Stomach (tissue), 9 donors: ENCODE data around the gene STX4. TPM values are rescaled to one million over a fixed set of nuclear protein-coding genes. Genes with fewer than 3 reads are reported as not detected.

ENCODE experiments used
- DNase-seq, 2 donors: peaks; one replicate each; pipeline versions ENCODE4 v3.0.0 to v3.0.0-alpha.2; 2013 to 2019
- H3K27ac ChIP-seq, 5 donors: fragments of 200-600 bp in 4 of 5; sonication (generic) in 4 of 5; one replicate each; pipeline ENCODE4 v1.5.1; 2013 to 2019; ENCODE audit warnings: mild to moderate bottlenecking in 1 of 5, moderate library complexity in 1 of 5
- H3K27me3 ChIP-seq, 3 donors: fragments of 200-600 bp; sonication (generic); one replicate each; pipeline ENCODE4 v1.5.1; 2017 to 2019; ENCODE audit warnings: mixed run types in 1 of 3
- H3K36me3 ChIP-seq, 4 donors: fragments of 200-600 bp; sonication (generic); 1 replicate in 3 of 4; 2 replicates in 1 of 4; pipeline ENCODE4 v1.5.1; 2016 to 2019
- H3K4me1 ChIP-seq, 4 donors: fragments of 200-600 bp; sonication (generic); one replicate each; pipeline ENCODE4 v1.5.1; 2016 to 2019
- H3K4me3 ChIP-seq, 4 donors: fragments of 200-600 bp; sonication (generic) in 3 of 4; one replicate each; pipeline ENCODE4 v1.5.1; 2016 to 2019; ENCODE audit warnings: mild to moderate bottlenecking in 1 of 4
- H3K9me3 ChIP-seq, 4 donors: fragments of 200-600 bp; sonication (generic); one replicate each; pipeline ENCODE4 v1.5.1; 2016 to 2019
- EP300 ChIP-seq: sonication (generic); formaldehyde crosslinking; IDR thresholded peaks from one replicate; pipeline ENCODE4 v1.6.1; 2017; ENCODE audit warnings: antibody characterized with exemption
- POLR2A ChIP-seq, 4 donors: fragments of 450-650 bp; IDR thresholded peaks; one replicate each; pipeline ENCODE4 v1.6.1; 2016; ENCODE audit warnings: antibody characterized with exemption in 4 of 4, control low read depth in 2 of 4, mild to moderate bottlenecking in 1 of 4, moderate library complexity in 1 of 4
- POLR2AphosphoS5 ChIP-seq, 3 donors: sonication (generic); formaldehyde crosslinking; IDR thresholded peaks; one replicate each; pipeline ENCODE4 v1.6.1; 2016; ENCODE audit warnings: antibody characterized with exemption in 3 of 3
- WGBS, 5 donors: extraction: QIAGEN DNeasy Blood & Tissue Kit in 3 of 5; methylation state at CpG; one replicate each; pipeline versions ENCODE4 v1.1.5 to v1.1.7; 2013 to 2018; 5-methylcytosine and 5-hydroxymethylcytosine counted together
- intact Hi-C: fragments of 100-400 bp; cut with DNase I; formaldehyde crosslinking; loops from one replicate; pipeline ENCODE4 v1.15.1; 2023; ENCODE audit warnings: low total_unique reads
- polyA plus RNA-seq, 3 donors: library from polyadenylated mRNA; stranded (reverse); fragments of 200-250 nt; gene quantifications; one replicate each; pipeline ENCODE4 v1.2.3, GENCODE V29; 2013
- total RNA-seq, 5 donors: library from RNA; depleted of rRNA; stranded (reverse); fragments of >200 nt; gene quantifications; one replicate each; pipeline versions ENCODE4 v1.1.0 to v1.2.3, GENCODE V29; 2014 to 2016
- TF ChIP-seq, protein P1 (sequence below), 7 experiments: fragments of 450-650 bp in 4 of 7; fragments of 200-600 bp in 3 of 7; sonication (generic) in 3 of 7; IDR thresholded peaks; one replicate each; pipeline ENCODE4 v1.5.1; 2016 to 2019; ENCODE audit warnings: antibody characterized with exemption in 7 of 7, control low read depth in 2 of 7, mild to moderate bottlenecking in 1 of 7
- donor health status: healthy with polysubstance abuse.
- donor health status: Bipolar disorder and iron deficiency.
- donor health status: healthy.

Gene STX4
- total and polyA plus RNA-seq, 8 donors, result 13.8 to 254 (median 60.2) TPM

DNA sequence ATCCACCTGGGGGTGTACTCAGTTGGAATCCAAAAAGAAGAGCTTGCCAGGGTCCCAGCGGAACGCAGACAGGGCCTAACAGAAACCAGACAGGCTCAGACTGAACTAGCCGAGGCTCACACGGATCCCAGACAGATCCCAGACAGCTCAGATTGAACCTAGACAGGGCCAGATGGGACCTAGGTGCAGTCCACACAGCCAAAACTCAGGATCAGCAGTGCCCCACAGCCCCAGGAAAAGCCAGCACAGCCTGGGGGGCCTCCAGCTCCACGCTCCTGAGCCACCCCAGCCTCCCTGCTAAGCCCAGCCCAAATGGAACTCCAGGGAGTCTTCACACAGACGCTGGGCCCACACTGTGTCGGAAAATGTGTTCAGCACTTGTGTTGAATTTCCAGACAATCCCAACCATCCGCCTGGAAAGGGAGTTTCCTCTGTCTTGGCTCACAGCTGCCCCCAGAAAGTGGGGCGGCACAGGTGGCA lies 30.5 kb upstream of the STX4 start:
- TF ChIP-seq POLR2A (IDR thresholded peaks at IDR 0.05) (no peak), POLR2AphosphoS5 (IDR thresholded peaks at IDR 0.05) (no peak)
- H3K36me3 ChIP-seq, result no peaks in the 10 kb centered on the region
- no peak overlapping the region for H3K27ac ChIP-seq
- H3K9me3 ChIP-seq, result no peaks in the 10 kb centered on the region
- H3K27me3 ChIP-seq, result peaks cover 0 to 47% (median 8%) of the 10 kb centered on the region in 3 donors
- 78 to 89% (median 84%) methylated on average over 6 to 9 of the region's 9 CpGs for WGBS, 5 donors
- peaks cover 0 to under 1% (median under 1%) of the 10 kb centered on the region in 4 donors for H3K4me1 ChIP-seq
- no peak overlapping the region for H3K4me3 ChIP-seq
- no peak for DNase-seq
- intact Hi-C loops, result no loop called here

- Histone ChIP-seq H3K27ac (no peak overlapping the region), H3K9me3 (no peaks in the 10 kb centered on the region), H3K36me3 (no peaks in the 10 kb centered on the region), H3K4me3 (no peak overlapping the region), H3K27me3 (peaks cover 0 to 55% (median 16%) of the 10 kb centered on the region in 3 donors), H3K4me1 (no peaks in the 10 kb centered on the region)
- TF ChIP-seq EP300 (no peak), POLR2AphosphoS5 (IDR thresholded peaks at IDR 0.05) (no peak), POLR2A (IDR thresholded peaks at IDR 0.05) (no peak)
- TF ChIP-seq, protein P1, sequence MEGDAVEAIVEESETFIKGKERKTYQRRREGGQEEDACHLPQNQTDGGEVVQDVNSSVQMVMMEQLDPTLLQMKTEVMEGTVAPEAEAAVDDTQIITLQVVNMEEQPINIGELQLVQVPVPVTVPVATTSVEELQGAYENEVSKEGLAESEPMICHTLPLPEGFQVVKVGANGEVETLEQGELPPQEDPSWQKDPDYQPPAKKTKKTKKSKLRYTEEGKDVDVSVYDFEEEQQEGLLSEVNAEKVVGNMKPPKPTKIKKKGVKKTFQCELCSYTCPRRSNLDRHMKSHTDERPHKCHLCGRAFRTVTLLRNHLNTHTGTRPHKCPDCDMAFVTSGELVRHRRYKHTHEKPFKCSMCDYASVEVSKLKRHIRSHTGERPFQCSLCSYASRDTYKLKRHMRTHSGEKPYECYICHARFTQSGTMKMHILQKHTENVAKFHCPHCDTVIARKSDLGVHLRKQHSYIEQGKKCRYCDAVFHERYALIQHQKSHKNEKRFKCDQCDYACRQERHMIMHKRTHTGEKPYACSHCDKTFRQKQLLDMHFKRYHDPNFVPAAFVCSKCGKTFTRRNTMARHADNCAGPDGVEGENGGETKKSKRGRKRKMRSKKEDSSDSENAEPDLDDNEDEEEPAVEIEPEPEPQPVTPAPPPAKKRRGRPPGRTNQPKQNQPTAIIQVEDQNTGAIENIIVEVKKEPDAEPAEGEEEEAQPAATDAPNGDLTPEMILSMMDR (IDR thresholded peaks at IDR 0.05), result no peak
- intact Hi-C loops, result no loop called here
- no peak for DNase-seq
- 73 to 85% (median 76%) methylated on average over 6 of the region's 6 CpGs for WGBS, 5 donors
These were observed 29.6 kb upstream of the STX4 start for GRCh38 chr16:31003744-31004143.

GRCh38 chr16:31004658-31005057 lies 28.7 kb upstream of the STX4 start:
- no peaks in the 10 kb centered on the region for H3K9me3 ChIP-seq
- H3K36me3 ChIP-seq, result no peaks in the 10 kb centered on the region
- intact Hi-C loops, result no loop called here
- TF ChIP-seq POLR2A (IDR thresholded peaks at IDR 0.05) (no peak), EP300 (no peak), POLR2AphosphoS5 (IDR thresholded peaks at IDR 0.05) (no peak)
- TF ChIP-seq, protein P1 (IDR thresholded peaks at IDR 0.05), result no peak
- no peak overlapping the region for H3K27ac ChIP-seq
- no peak overlapping the region for H3K4me3 ChIP-seq
- WGBS, 5 donors, result 62 to 78% (median 70%) methylated on average over 2 of the region's 2 CpGs
- DNase-seq, result no peak
- no peaks in the 10 kb centered on the region for H3K4me1 ChIP-seq
- H3K27me3 ChIP-seq, result peaks cover 0 to 65% (median 26%) of the 10 kb centered on the region in 3 donors

DNA sequence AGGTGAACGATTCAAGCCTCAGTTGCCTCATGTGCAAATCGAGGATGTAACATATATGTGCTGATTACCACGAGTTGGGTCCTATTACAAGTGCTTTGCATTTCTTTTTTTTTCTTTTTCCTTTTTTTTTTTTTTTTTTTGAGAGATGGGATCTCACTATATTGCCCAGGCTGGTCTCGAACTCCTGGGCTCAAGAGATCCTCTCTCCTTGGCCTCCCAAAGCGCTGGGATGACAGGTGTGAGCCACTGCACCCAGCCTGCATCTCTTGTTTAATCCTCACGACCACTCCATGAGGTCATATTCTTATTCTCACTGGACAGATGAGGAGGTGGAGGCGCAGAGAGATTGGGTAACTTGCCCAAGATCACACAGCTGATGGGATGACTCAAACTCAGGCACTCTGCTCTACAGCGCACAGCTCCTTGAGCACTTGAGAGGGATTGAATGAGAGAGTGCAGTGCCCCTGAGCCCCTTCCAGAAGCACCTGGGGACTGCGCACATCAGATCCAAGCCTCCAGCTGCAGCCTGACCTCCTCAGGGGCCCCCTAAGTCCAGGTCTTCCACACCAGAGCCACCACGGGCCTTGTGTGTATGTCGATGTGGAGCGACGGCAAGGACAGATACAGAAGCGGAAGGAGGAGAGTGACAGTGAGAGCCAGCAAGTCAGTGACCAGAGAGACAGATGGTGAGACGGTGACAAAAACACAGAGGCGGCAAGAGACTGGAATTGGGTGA lies 27.8 kb upstream of the STX4 start:
- Histone ChIP-seq H3K27me3 (peaks cover 0 to 73% (median 34%) of the 10 kb centered on the region in 3 donors), H3K4me1 (peaks cover 0 to 4% (median under 1%) of the 10 kb centered on the region in 4 donors), H3K9me3 (no peaks in the 10 kb centered on the region), H3K4me3 (no peak overlapping the region), H3K27ac (no peak overlapping the region), H3K36me3 (no peaks in the 10 kb centered on the region)
- intact Hi-C loops, result no loop called here
- 59 to 70% (median 66%) methylated on average over 15 to 16 of the region's 16 CpGs for WGBS, 5 donors
- DNase-seq, result no peak
- TF ChIP-seq, protein P1 (IDR thresholded peaks at IDR 0.05), result no peak
- no peak for TF ChIP-seq POLR2A (IDR thresholded peaks at IDR 0.05)
- TF ChIP-seq POLR2AphosphoS5 (IDR thresholded peaks at IDR 0.05), result no peak
- no peak for TF ChIP-seq EP300

DNA sequence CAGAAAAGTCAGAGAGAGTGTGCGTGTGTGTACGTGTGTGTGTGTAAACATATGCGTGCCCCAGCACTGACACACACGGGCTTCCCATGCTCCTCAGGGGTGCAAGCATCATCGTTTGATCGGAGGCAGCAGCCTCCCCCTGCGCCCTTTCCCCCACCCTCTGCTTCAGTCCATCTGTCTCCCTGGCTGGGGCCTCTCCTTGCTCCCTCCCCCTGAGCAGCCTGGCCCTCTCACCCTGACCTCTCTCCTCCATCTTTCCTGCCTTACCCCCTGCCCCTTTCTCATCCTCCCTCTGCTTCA lies 27.3 kb upstream of the STX4 start:
- 29 to 51% (median 35%) methylated on average over 7 of the region's 7 CpGs for WGBS, 5 donors
- intact Hi-C loops, result no loop called here
- no peak for DNase-seq
- Histone ChIP-seq H3K27me3 (peaks cover 4 to 78% (median 39%) of the 10 kb centered on the region in 3 donors), H3K4me3 (no peak overlapping the region), H3K27ac (no peak overlapping the region), H3K4me1 (peaks cover 0 to 9% (median 6%) of the 10 kb centered on the region in 4 donors), H3K36me3 (no peaks in the 10 kb centered on the region), H3K9me3 (no peaks in the 10 kb centered on the region)
- TF ChIP-seq POLR2A (IDR thresholded peaks at IDR 0.05) (no peak), EP300 (no peak), POLR2AphosphoS5 (IDR thresholded peaks at IDR 0.05) (no peak)
- TF ChIP-seq, protein P1 (IDR thresholded peaks at IDR 0.05), result no peak
